H1 (cell line): ENCODE data around the gene FAT2. TPM values are rescaled to one million over a fixed set of nuclear protein-coding genes. Genes with fewer than 3 reads are reported as not detected.

Source experiments
- CTCF ChIA-PET: fragments of 300-600 bp; sonication (Branson Sonifier 250); formaldehyde crosslinking; loops from one replicate; lab custom pipeline; 2021; ENCODE audit not compliant: partially characterized antibody; lab: Charles Lee
- POLR2A ChIA-PET: fragments of 300-600 bp; sonication (Branson Sonifier 250); formaldehyde crosslinking; loops from one replicate; lab custom pipeline; 2021; ENCODE audit warnings: inconsistent platforms; ENCODE audit not compliant: partially characterized antibody; lab: Charles Lee
- DNase-seq, 2 experiments: peaks; one replicate each; pipeline versions ENCODE4 v3.0.0 to v3.0.0-alpha.2; 2010 to 2022; ENCODE audit warnings: low spot score in 2 of 2, low read depth in 1 of 2, mixed read lengths in 1 of 2
- FAIRE-seq: peaks from 2 replicates; lab custom pipeline; 2011; peaks lifted over from hg19 to GRCh38; lab: Jason Lieb, UNC
- H2AFZ ChIP-seq: 2 replicates; pipeline ENCODE4 v1.8.1; 2012; ENCODE audit warnings: low read length, inconsistent platforms
- H2AK5ac ChIP-seq: 2 replicates; pipeline ENCODE4 v1.6.1; 2013; ENCODE audit warnings: low read depth, low read length
- H2BK120ac ChIP-seq: replicated peaks from 2 replicates; pipeline ENCODE3; 2013; ENCODE audit warnings: low read depth, low read length, inconsistent platforms
- H2BK12ac ChIP-seq: 2 replicates; pipeline ENCODE4 v1.6.1; 2013; ENCODE audit warnings: low read depth, low read length
- H2BK15ac ChIP-seq: 2 replicates; pipeline ENCODE4 v1.6.1; 2013; ENCODE audit warnings: low read length
- H2BK20ac ChIP-seq: 2 replicates; pipeline ENCODE4 v1.6.1; 2013; ENCODE audit warnings: low read length
- H2BK5ac ChIP-seq: 2 replicates; pipeline ENCODE4 v1.6.1; 2013; ENCODE audit warnings: low read depth, low read length
- H3K14ac ChIP-seq: 2 replicates; pipeline ENCODE4 v1.6.1; 2013; ENCODE audit warnings: inconsistent platforms; ENCODE audit not compliant: insufficient read length
- H3K18ac ChIP-seq: 2 replicates; pipeline ENCODE4 v1.6.1; 2013; ENCODE audit warnings: low read length; ENCODE audit errors: extremely low read depth
- H3K23ac ChIP-seq: 2 replicates; pipeline ENCODE4 v1.6.1; 2013; ENCODE audit warnings: inconsistent platforms; ENCODE audit not compliant: insufficient read length
- H3K23me2 ChIP-seq: 2 replicates; pipeline ENCODE4 v1.6.1; 2013; ENCODE audit warnings: low read depth, low read length
- H3K27ac ChIP-seq: 2 replicates; pipeline ENCODE4 v1.6.1; 2011; ENCODE audit warnings: low read depth, low read length, inconsistent platforms
- H3K27me3 ChIP-seq, 4 experiments: replicated peaks in 1 of 4; 1 replicate in 1 of 4; 2 replicates in 3 of 4; pipeline versions ENCODE4 v1.6.1 to v1.8.1; 2011 to 2013; ENCODE audit warnings: low read length in 3 of 4, mild to moderate bottlenecking in 3 of 4, inconsistent platforms in 2 of 4, mixed read lengths in 2 of 4, moderate library complexity in 1 of 4; ENCODE audit not compliant: control insufficient read depth in 3 of 4, insufficient read depth in 3 of 4; ENCODE audit errors: extremely low read depth in 1 of 4
- H3K36me3 ChIP-seq, 4 experiments: 2 replicates each; pipeline versions ENCODE4 v1.6.1 to v1.8.1; 2011 to 2013; ENCODE audit warnings: mild to moderate bottlenecking in 4 of 4, low read length in 3 of 4, moderate library complexity in 2 of 4, control low read depth in 1 of 4, inconsistent platforms in 1 of 4; ENCODE audit not compliant: insufficient read depth in 4 of 4, control insufficient read depth in 2 of 4
- H3K4ac ChIP-seq: replicated peaks from 2 replicates; pipeline ENCODE3; 2013; ENCODE audit warnings: low read length, low read depth, mixed read lengths, inconsistent platforms; ENCODE audit not compliant: insufficient read length
- H3K4me1 ChIP-seq, 4 experiments: replicated peaks in 1 of 4; 1 replicate in 1 of 4; 2 replicates in 3 of 4; pipeline versions ENCODE4 v1.6.1 to v1.8.1; 2011 to 2013; ENCODE audit warnings: low read length in 3 of 4, inconsistent platforms in 2 of 4, mixed read lengths in 1 of 4; ENCODE audit not compliant: insufficient read depth in 4 of 4, control insufficient read depth in 3 of 4
- H3K4me2 ChIP-seq, 2 experiments: 2 replicates each; pipeline versions ENCODE4 v1.6.1 to v1.8.1; 2011 to 2013; ENCODE audit warnings: low read depth in 2 of 2, low read length in 2 of 2, control low read depth in 1 of 2, inconsistent platforms in 1 of 2, mild to moderate bottlenecking in 1 of 2; ENCODE audit not compliant: insufficient read depth in 1 of 2
- H3K4me3 ChIP-seq, 4 experiments: fragments of 200-600, 300-600 bp in 1 of 4; sonication (generic), shearing (Covaris generic), sonication (Bioruptor Twin) in 1 of 4; 2 replicates each; pipeline versions ENCODE4 v1.5.1 to v1.8.1; 2011 to 2016; ENCODE audit warnings: low read length in 4 of 4, low read depth in 3 of 4, control low read depth in 2 of 4, inconsistent platforms in 2 of 4, mild to moderate bottlenecking in 2 of 4, mixed read lengths in 1 of 4, moderate library complexity in 1 of 4; ENCODE audit not compliant: insufficient read depth in 2 of 4; ENCODE audit errors: extremely low read depth in 1 of 4
- H3K56ac ChIP-seq: replicated peaks from 2 replicates; pipeline ENCODE3; 2013; ENCODE audit warnings: low read depth, mild to moderate bottlenecking, mixed read lengths, low read length, inconsistent platforms; ENCODE audit not compliant: insufficient read length
- H3K79me1 ChIP-seq: 2 replicates; pipeline ENCODE4 v1.6.1; 2013; ENCODE audit warnings: low read depth, low read length, control low read depth
- H3K79me2 ChIP-seq, 2 experiments: 2 replicates each; pipeline versions ENCODE4 v1.6.1 to v1.8.1; 2012 to 2013; ENCODE audit warnings: low read length in 2 of 2, mild to moderate bottlenecking in 2 of 2, inconsistent platforms in 1 of 2; ENCODE audit not compliant: insufficient read depth in 2 of 2, control insufficient read depth in 1 of 2
- H3K9ac ChIP-seq, 4 experiments: replicated peaks in 1 of 4; 1 replicate in 1 of 4; 2 replicates in 3 of 4; pipeline versions ENCODE4 v1.6.1 to v1.8.1; 2011 to 2013; ENCODE audit warnings: low read depth in 3 of 4, low read length in 3 of 4, control low read depth in 2 of 4, mild to moderate bottlenecking in 2 of 4, moderate library complexity in 2 of 4, inconsistent platforms in 1 of 4; ENCODE audit errors: extremely low read depth in 1 of 4
- H3K9me3 ChIP-seq, 2 experiments: 2 replicates each; pipeline versions ENCODE4 v1.6.1 to v1.8.1; 2012 to 2013; ENCODE audit warnings: mild to moderate bottlenecking in 2 of 2, moderate library complexity in 2 of 2, control low read depth in 1 of 2, inconsistent platforms in 1 of 2, low read depth in 1 of 2, low read length in 1 of 2, mixed read lengths in 1 of 2; ENCODE audit not compliant: insufficient read depth in 2 of 2
- H4K20me1 ChIP-seq, 2 experiments: replicated peaks in 1 of 2; 2 replicates each; pipeline versions ENCODE3 to v1.8.1; 2011 to 2013; ENCODE audit warnings: inconsistent platforms in 2 of 2, low read length in 2 of 2, mild to moderate bottlenecking in 1 of 2; ENCODE audit not compliant: insufficient read depth in 2 of 2, control insufficient read depth in 1 of 2
- H4K5ac ChIP-seq: 2 replicates; pipeline ENCODE4 v1.6.1; 2013; ENCODE audit warnings: low read length, low read depth, mixed read lengths, inconsistent platforms; ENCODE audit not compliant: insufficient read length
- H4K8ac ChIP-seq: 2 replicates; pipeline ENCODE4 v1.8.0; 2013; ENCODE audit warnings: mild to moderate bottlenecking, moderate library complexity, low read length, inconsistent platforms; ENCODE audit not compliant: insufficient read depth; ENCODE audit errors: extremely low read depth
- H4K91ac ChIP-seq: replicated peaks from 2 replicates; pipeline ENCODE3; 2013; ENCODE audit warnings: low read length, mixed read lengths, inconsistent platforms; ENCODE audit not compliant: insufficient read length
- POLR2A ChIP-seq, 2 experiments: IDR thresholded peaks; 1 replicate in 1 of 2; 2 replicates in 1 of 2; pipeline ENCODE4 v1.6.1; 2011; ENCODE audit warnings: low read depth in 2 of 2, low read length in 2 of 2, mild to moderate bottlenecking in 2 of 2; ENCODE audit errors: control extremely low read depth in 1 of 2
- WGBS, 2 experiments: shearing (Covaris generic) in 1 of 2; methylation state at CpG; one replicate each; pipeline versions ENCODE4 v1.1.6 to v1.1.7; 2013 to 2015; ENCODE audit warnings: low lambda C conversion rate in 2 of 2, mixed read lengths in 2 of 2, inconsistent platforms in 1 of 2, low coverage in 1 of 2, missing lambda C conversion rate in 1 of 2; ENCODE audit not compliant: insufficient replicate concordance in 2 of 2, insufficient coverage in 1 of 2, insufficient read length in 1 of 2; ENCODE audit errors: extremely low coverage in 1 of 2, missing lambda C conversion rate in 1 of 2; 5-methylcytosine and 5-hydroxymethylcytosine counted together
- polyA plus RNA-seq, 7 experiments: library from polyadenylated mRNA; depleted of rRNA in 3 of 7; stranded (reverse) in 5 of 7; unstranded in 2 of 7; fragments of >200 nt in 5 of 7; fragments of 200-250 nt in 2 of 7; gene quantifications; 1 replicate in 5 of 7; 2 replicates in 1 of 7; 4 replicates in 1 of 7; pipeline versions ENCODE4 v1.2.1 to v1.2.3, GENCODE V29; 2011 to 2013; ENCODE audit warnings: missing spikeins in 2 of 7, mixed read lengths in 2 of 7
- total RNA-seq: library from RNA; stranded (reverse); fragmentation: NEBNext Ultra II Directional; extraction: Animal tissue kit (Norgen Biotek cat#: 25700); gene quantifications from 2 replicates; pipeline ENCODE4 v1.2.1, GENCODE V29; 2021
- TF ChIP-seq, protein P1 (sequence below), 3 experiments: IDR thresholded peaks; 1 replicate in 2 of 3; 2 replicates in 1 of 3; pipeline versions ENCODE4 v1.5.1 to v1.6.1; 2011; ENCODE audit warnings: low read length in 3 of 3, mild to moderate bottlenecking in 3 of 3, inconsistent platforms in 2 of 3, low read depth in 1 of 3, moderate library complexity in 1 of 3; ENCODE audit not compliant: insufficient read depth in 1 of 3; ENCODE audit errors: control extremely low read depth in 1 of 3

FAT2 gene
- total and polyA plus RNA-seq, 2 of the 8 experiments (the other 6 are each of a cell fraction or from before 2014, with no cell fraction given) = 0.12 to 0.30 TPM

DNA sequence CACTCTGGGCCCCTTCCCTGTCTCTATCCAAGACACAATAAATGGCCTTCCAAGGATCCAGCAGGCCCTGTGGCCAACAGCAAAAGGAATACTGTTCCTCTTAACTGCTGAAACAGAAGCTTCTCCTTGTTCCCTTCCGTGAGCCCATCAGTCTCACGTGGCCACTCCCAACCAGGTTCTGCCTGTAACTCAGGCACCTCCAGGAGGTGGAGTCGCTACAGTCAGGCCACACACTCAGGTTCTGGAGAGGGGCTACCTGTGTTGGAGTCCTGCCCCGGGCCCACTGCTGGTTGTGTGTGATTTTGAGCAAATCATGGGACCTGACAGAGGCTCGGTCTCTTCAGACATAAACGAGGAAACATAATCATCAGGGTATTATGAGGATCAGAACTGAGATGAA, 10.3 kb downstream of the FAT2 start:
- Histone ChIP-seq H3K23ac (no peak overlapping the region), H4K91ac (no peak overlapping the region), H2BK15ac (no peak overlapping the region), H2BK20ac (no peak overlapping the region; the same call in 1 of the 2 replicates), H3K4me2 (no peak overlapping the region), H4K8ac (no peak overlapping the region), H3K9me3 (no peaks in the 10 kb centered on the region), H3K4ac (no peak overlapping the region), H2AK5ac (no peak overlapping the region), H2BK120ac (no peak overlapping the region), H3K27ac (no peak overlapping the region), H4K20me1 (no peaks in the 10 kb centered on the region), H3K4me3 (no peak overlapping the region), H2BK12ac (no peak overlapping the region), H3K14ac (no peak overlapping the region), H3K36me3 (no peaks in the 10 kb centered on the region), H3K23me2 (no peaks in the 10 kb centered on the region), H2AFZ (peak overlapping the region; percentile 7; the same call in 1 of the 2 replicates), H3K27me3 (no peaks in the 10 kb centered on the region), H2BK5ac (no peak overlapping the region), H3K56ac (no peak overlapping the region), H4K5ac (no peak overlapping the region), H3K79me1 (no peaks in the 10 kb centered on the region), H3K9ac (no peak overlapping the region), H3K18ac (no peak overlapping the region), H3K79me2 (no peaks in the 10 kb centered on the region), H3K4me1 (peaks cover 0 to 4% (median 2%) of the 10 kb centered on the region in 4 experiments; a peak in 4 of 7 replicates)
- TF ChIP-seq POLR2A (IDR thresholded peaks at IDR 0.05; ENCODE audit: control extremely low read depth in 1 of 2, low read depth in 2 of 2, low read length in 2 of 2) = no peak
- TF ChIP-seq, protein P1, sequence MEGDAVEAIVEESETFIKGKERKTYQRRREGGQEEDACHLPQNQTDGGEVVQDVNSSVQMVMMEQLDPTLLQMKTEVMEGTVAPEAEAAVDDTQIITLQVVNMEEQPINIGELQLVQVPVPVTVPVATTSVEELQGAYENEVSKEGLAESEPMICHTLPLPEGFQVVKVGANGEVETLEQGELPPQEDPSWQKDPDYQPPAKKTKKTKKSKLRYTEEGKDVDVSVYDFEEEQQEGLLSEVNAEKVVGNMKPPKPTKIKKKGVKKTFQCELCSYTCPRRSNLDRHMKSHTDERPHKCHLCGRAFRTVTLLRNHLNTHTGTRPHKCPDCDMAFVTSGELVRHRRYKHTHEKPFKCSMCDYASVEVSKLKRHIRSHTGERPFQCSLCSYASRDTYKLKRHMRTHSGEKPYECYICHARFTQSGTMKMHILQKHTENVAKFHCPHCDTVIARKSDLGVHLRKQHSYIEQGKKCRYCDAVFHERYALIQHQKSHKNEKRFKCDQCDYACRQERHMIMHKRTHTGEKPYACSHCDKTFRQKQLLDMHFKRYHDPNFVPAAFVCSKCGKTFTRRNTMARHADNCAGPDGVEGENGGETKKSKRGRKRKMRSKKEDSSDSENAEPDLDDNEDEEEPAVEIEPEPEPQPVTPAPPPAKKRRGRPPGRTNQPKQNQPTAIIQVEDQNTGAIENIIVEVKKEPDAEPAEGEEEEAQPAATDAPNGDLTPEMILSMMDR (IDR thresholded peaks at IDR 0.05; ENCODE audit: control extremely low read depth in 1 of 3, insufficient read depth in 1 of 3, low read depth in 1 of 3, low read length in 3 of 3) = 0 out of 4 replicates have a peak, but pooled peaks of 1 of the 3 experiments have one; percentile 3
- 73% methylated on average over 6 of the region's 6 CpGs; no CpG with 5 or more reads in 1 of the 2 experiments for WGBS, 2 experiments
- FAIRE-seq (no peak), DNase-seq (no peak)
- POLR2A ChIA-PET = no interaction called here
- CTCF ChIA-PET = interaction anchor here (0.6 to 2.2 kb wide), 12 partner anchors 11 to 160 kb away, joined by 3 to 9 read pairs (median 4); no protein-coding TSS in a partner anchor
